Effector memory CD4-positive, alpha-beta T cell (primary cell): ENCODE data around the gene CCDC97.

Experiments used
- DNase-seq, 3 donors: peaks; one replicate each; pipeline ENCODE4 v3.0.0-alpha.2; 2020
- H3K27ac ChIP-seq: 2 replicates; pipeline ENCODE4 v1.7.0; 2013; ENCODE audit warnings: mild to moderate bottlenecking, low read length, moderate library complexity; ENCODE audit not compliant: insufficient read depth, poor library complexity, severe bottlenecking
- H3K27me3 ChIP-seq: replicated peaks from 2 replicates; pipeline ENCODE4 v1.7.0; 2013; ENCODE audit warnings: mild to moderate bottlenecking, low read length; ENCODE audit not compliant: insufficient read depth, control insufficient read depth, poor library complexity, severe bottlenecking
- H3K36me3 ChIP-seq: 2 replicates; pipeline ENCODE4 v1.7.0; 2013; ENCODE audit warnings: mild to moderate bottlenecking, low read length, moderate library complexity; ENCODE audit not compliant: control insufficient read depth, insufficient read depth
- H3K4me1 ChIP-seq: 2 replicates; pipeline ENCODE4 v1.7.0; 2013; ENCODE audit warnings: low read length, mild to moderate bottlenecking; ENCODE audit not compliant: control insufficient read depth, insufficient read depth, poor library complexity, severe bottlenecking
- H3K4me3 ChIP-seq: 2 replicates; pipeline ENCODE4 v1.7.0; 2013; ENCODE audit warnings: low read length, low read depth, mild to moderate bottlenecking; ENCODE audit not compliant: insufficient read depth, poor library complexity, severe bottlenecking
- H3K9me3 ChIP-seq: 2 replicates; pipeline ENCODE4 v1.7.0; 2013; ENCODE audit warnings: mild to moderate bottlenecking, low read length, moderate library complexity; ENCODE audit not compliant: control insufficient read depth

CCDC97 gene

DNA sequence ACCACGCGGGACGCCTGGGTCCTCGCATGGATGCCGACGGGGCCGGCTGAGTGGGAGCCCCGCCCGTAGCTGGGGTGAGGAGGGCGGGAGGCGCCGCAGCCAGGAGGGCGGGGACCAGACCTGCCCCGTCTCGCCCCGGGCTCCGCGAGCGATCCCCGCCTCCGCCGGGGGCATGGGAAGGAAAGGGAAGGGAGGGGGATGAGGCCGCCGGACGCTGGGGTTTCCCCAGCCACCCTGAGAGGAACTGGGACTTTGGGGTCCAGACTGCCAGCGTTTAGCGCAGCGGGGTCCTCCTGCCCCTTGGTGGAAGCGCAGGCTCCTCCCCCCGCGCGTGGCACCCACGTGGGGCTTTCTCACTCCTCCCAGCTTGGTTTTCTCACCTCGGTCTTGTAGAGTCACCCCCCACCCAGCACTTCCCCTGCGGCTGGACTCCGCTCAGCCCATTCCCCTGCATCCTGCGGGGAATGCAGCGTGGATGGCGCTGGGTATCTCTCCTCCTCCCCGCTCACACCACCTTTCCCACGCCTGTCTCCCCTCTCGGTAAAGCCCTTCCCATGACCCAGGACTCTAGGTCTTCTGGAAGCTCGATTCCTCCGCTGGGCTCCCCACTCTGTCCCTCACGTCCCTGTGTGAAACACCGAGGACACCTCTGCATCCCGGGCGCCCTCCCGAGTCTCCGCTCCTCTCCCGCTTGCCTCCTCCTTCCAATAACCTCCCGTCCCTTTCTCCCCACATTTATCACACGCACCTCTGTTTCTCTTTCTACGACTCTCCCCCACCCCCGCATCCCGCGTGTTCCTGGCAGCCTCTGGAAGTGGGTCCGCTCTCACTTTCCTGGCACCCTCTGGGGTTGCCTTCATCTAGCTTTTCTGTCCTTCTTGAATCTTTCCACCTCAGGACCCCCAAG lies 41.6 kb downstream of the CCDC97 start:
- peaks cover 19% of the 10 kb centered on the region for H3K36me3 ChIP-seq
- peak; percentile 86 to 90 (median 89) for DNase-seq
- peak overlapping the region; percentile 95 for H3K27ac ChIP-seq
- H3K4me1 ChIP-seq = peaks cover 50% of the 10 kb centered on the region
- H3K27me3 ChIP-seq = no peaks in the 10 kb centered on the region
- H3K4me3 ChIP-seq = peak overlapping the region; percentile 99
- H3K9me3 ChIP-seq = no peaks in the 10 kb centered on the region

DNA sequence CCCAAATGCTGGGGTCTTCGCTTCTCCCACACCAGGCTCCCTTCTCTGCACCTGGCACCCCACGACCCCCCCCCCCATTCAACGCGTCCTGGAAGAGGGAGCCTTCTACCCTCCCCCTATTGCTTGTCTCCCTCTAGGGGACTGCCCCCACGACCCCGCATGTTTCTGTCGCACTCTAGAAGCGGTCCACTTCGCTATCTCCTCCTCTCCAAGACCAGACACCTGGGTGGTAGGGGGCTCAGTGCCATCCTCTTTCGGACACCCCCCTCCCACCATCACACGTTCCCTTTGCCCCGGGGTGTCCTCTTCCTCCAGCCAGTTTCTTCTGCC lies 42.3 kb downstream of the CCDC97 start:
- peak overlapping the region; percentile 99 for H3K4me3 ChIP-seq
- no peak for DNase-seq
- peaks cover 13% of the 10 kb centered on the region for H3K36me3 ChIP-seq
- peak overlapping the region; percentile 95 for H3K27ac ChIP-seq
- H3K27me3 ChIP-seq = no peaks in the 10 kb centered on the region
- peaks cover 57% of the 10 kb centered on the region for H3K4me1 ChIP-seq
- H3K9me3 ChIP-seq = no peaks in the 10 kb centered on the region

DNA sequence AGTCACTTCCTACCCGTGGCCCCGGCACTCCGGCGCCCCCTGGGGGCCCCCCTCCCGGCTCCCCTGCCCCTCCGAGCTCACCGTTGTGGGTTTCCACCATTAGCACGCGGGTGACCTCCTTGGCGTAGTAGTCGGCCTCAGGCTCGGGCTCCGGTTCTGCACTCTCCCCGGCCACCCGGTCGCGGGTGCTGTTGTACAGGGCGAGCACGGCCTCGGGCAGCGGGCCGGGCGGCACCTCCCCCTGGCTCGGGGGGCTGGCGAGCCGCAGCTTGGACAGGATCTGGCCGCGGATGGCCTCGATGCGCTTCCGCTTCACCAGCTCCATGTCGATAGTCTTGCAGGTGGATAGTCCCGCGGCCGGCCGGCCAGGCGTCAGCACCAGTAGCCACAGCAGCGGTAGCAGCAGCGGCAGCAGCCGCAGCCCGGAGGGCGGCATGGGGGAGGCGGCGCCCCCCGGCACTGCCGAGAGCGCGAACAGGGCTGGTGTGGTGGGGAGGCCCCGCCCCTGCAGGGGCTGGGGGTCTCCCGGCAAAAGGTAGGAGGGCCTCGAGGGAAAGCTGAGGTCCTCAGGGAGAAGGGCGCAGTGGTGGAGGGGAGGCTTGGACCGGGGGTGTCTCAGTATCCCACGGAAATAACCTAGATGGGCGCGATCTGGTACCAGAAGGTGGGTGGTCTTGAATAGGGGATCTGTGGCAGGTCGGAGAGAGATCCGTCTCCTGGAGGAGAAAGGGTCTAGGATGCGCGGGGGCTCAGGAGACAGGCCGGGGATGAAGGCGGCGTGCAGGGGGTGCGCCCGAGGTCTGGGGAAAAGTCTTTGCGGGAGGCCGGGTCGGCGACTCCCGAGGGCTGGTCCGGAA lies 42.9 kb downstream of the CCDC97 start:
- Histone ChIP-seq H3K27me3 (no peaks in the 10 kb centered on the region), H3K36me3 (peaks cover 10% of the 10 kb centered on the region), H3K4me3 (peak overlapping the region; percentile 99), H3K27ac (peak overlapping the region; percentile 95), H3K4me1 (peaks cover 62% of the 10 kb centered on the region), H3K9me3 (no peaks in the 10 kb centered on the region)
- DNase-seq = peak; percentile 63 to 70 (median 65)

DNA sequence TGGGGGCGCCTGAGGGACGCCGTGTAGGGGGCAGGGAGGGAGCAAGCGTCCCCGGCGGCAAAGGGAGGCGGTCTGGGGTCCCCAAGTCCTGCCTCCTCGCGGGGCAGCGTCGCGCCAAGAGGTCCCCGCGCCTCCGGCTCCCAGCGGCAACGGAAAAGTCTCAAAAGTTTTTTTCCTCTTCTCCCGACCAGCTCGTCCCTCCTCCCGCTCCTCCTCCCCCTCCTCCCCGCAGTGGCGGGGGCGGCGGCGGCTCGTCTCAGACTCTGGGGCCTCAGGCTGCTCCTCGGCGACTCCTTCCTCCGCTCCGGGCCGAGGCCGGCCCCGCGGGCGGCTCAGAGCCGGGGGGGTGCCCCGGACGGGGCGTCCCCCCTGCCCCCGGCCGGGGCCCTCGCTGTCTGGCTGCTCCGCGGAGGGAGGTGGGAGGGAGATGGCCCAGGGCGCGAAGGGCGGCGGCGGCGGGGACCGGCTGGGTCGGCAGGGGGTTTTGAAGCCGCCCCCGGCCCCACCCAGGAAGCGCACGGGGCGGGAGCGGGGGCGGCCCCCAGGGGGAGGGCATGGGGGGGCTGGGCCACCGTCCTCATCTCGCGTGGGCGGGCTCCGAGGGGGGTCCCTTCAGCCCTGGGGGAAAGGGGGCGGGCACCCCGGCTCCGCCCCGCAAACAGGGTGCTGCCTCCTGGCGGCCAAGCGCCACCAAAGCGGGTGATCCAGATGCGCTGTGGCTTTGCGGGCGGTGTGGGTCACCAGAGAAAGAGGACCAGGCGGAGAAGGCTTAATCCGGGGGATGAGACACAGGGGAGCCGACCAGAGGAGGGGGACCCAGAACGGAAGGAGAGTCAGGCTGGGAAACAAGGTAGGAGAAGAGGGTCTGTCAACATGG lies 43.7 kb downstream of the CCDC97 start, which contains the start of gene TGFB1:
TSS of gene TGFB1 (minus strand) at position 457 of the 877 bp plus-strand sequence. CDS start 878 bp downstream, outside the sequence.
- no peaks in the 10 kb centered on the region for H3K9me3 ChIP-seq

DNA sequence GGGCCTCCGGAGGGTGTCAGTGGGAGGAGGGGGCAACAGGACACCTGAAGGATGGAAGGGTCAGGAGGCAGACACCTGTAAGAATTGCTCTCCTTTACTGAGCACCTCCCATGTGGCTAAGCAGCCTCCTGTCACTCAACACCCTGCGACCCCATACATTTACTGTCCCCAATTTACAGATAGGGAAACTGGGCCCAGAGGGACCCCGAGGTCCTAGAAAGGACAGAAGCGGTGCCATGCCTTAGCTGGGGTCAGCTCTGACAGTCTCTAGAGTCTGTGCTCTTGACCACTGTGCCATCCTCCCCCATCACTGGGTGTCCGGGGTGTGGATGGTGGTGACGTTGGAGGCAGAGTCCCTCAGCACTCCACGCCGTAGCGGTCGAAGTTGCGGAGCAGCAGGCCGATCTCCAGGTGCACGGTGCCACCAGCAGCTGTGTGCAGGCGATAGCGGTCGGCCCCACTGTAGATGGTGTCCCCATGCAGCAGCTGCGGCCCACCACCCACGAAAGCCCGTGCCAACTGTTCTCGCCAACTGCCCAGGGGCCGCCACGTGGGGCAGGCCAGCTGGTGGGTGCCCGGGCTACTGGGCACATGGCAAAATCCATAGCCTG lies 44.5 kb downstream of the CCDC97 start:
- no peak for DNase-seq
- Histone ChIP-seq H3K36me3 (peaks cover 6% of the 10 kb centered on the region), H3K4me3 (no peak overlapping the region), H3K9me3 (no peaks in the 10 kb centered on the region), H3K27me3 (no peaks in the 10 kb centered on the region), H3K4me1 (peaks cover 59% of the 10 kb centered on the region), H3K27ac (peak overlapping the region; percentile 95)

More for the DNA sequence above, 43.7 kb downstream of the CCDC97 start, which contains the start of gene TGFB1:
- peak; percentile 92 to 95 (median 92) for DNase-seq
- Histone ChIP-seq H3K27ac (peak within 1 kb of the TSS; percentile 95), H3K4me1 (peaks cover 66% of the 10 kb centered on the region), H3K4me3 (peak within 1 kb of the TSS; percentile 99), H3K27me3 (no peaks in the 10 kb centered on the region), H3K36me3 (peaks cover 6% of the 10 kb centered on the region)

DNA sequence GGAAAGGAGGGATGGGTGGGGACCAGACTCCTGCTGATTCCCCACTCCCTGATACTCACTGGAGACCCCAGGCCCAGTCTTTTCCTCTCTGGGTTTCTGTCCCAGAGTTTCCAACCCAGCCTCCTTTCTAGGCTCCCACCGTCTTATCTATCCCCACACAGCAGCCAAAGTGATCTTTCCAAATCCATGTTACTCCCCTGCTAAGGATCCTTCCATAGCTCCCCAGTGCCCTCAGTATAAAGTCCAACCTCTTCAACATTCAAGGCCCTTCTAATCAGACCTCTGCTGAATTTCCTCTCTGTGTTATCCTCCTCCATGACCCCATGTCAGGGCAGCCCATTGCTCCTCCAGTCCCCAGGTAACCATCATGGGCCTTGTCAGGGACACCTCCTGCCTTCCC lies 45.1 kb downstream of the CCDC97 start:
- peak overlapping the region; percentile 95 for H3K27ac ChIP-seq
- no peaks in the 10 kb centered on the region for H3K27me3 ChIP-seq
- DNase-seq = no peak
- H3K4me3 ChIP-seq = no peak overlapping the region
- no peaks in the 10 kb centered on the region for H3K9me3 ChIP-seq
- H3K36me3 ChIP-seq = peaks cover 6% of the 10 kb centered on the region
- peaks cover 53% of the 10 kb centered on the region for H3K4me1 ChIP-seq

DNA sequence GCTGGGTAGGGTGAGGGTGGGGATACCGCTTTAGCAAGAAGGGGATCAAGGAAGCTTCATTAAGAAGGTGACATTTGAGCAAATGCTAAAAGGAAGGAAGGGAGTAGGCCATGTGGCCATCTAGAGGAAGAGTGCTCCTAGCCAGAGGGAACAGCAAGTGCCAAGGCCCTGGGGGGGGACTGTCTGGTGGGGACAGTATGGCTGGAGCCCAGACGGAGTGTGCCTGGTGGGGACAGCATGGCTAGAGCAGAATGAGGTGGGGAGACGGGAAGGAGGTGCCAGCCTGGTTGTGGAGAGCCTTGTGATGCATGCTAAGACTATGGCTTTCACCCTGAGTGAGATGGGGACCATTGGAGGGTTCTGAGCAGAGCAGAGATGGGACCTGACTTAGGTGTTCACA lies 45.8 kb downstream of the CCDC97 start:
- H3K9me3 ChIP-seq = no peaks in the 10 kb centered on the region
- H3K27me3 ChIP-seq = no peaks in the 10 kb centered on the region
- H3K4me1 ChIP-seq = peaks cover 47% of the 10 kb centered on the region
- H3K4me3 ChIP-seq = no peak overlapping the region
- H3K27ac ChIP-seq = peak overlapping the region; percentile 95
- peaks cover 6% of the 10 kb centered on the region for H3K36me3 ChIP-seq
- DNase-seq = no peak

DNA sequence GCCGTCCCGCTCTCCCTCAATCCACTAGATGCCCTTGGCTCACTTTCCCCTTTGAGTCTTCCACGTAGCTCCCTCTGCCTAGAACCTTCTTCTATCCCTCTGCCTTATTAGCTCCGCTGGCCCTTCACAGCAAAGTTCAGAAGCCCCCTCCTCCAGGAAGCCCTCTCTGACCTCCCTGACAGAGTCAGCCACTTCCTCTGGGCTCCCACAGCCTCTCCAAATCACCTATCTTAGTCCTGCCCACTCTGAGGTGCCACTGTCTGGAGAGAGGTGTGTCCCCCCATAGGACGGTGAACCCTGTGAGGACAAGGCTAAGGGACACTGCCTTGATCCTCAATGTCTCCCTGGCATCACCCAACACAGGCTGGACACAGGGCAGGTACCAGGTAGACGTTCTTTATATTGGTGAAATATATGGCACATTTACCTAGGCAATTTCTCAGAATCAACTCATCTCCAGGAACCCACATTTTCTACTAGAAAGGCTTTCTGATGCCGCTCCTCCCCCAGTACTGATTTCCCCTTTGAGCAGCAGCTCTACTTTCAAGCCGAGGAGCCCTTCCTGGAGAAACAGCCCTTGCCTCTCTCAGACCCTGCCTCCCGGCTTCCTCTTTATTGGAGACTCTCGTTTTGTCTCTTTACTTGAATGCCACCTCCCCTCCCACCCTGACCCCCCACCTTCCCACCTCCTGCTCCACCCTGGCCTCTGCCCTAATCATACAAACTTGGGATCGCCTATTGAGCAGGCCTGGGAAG lies 47.2 kb downstream of the CCDC97 start:
- Histone ChIP-seq H3K27ac (peak overlapping the region; percentile 59), H3K9me3 (no peaks in the 10 kb centered on the region), H3K27me3 (no peaks in the 10 kb centered on the region), H3K36me3 (peaks cover 1% of the 10 kb centered on the region), H3K4me1 (peaks cover 47% of the 10 kb centered on the region), H3K4me3 (peak overlapping the region; percentile 18)
- DNase-seq = no peak
